ENCODE results near the gene CPD. TPM values are rescaled to one million over a fixed set of nuclear protein-coding genes. Genes with fewer than 3 reads are reported as not detected.

The CPD gene
- total and polyA plus RNA-seq, 8 donors: 4.1 to 278 (median 22.0) TPM

DNA sequence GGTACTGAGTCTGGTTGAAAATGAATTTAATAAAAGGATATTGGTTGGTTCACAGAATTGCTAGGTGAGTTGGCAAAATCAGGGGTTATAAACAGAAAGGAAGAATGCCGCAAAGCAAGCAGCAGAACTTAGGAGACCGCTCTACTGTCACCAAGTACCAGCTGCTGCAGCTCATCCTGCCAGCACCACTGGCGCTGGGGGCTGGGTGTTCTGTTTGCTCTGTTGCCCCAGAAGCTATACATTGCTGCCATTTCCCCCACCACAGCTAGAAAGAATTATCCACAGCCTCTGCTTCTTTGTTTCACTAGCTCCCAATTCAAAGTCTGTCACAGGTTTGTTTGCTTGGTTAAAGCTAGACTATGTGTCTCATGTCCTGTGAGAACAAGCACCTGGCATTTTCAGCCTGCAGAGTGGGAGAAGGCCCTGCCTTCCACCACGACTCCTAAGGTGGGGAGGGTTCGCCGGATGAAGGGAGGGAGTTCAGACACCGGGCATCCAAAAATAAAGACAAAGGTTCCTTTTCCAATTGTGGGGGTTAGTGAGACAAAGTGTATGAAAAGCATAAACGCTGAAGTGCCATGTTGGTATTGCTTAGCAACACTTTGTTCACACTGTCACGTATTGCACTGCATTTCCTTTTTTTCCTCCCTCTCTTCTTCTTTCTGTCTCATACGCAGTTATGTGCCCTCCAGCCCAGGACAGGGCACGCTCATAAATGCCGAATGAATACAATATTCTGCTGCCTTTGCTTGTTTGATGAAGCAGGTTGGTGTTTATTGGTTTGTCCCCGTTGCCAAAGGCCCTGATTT is 9.6 kb upstream of the CPD start:
- no peaks in the 10 kb centered on the region for H3K27me3 ChIP-seq
- H3K4me1 ChIP-seq: peaks cover 0 to 20% (median 3%) of the 10 kb centered on the region in 4 donors
- H3K27ac ChIP-seq: peak overlapping the region in 3 of 5 donors; percentile 55 to 70 (median 58)
- H3K4me3 ChIP-seq: no peak overlapping the region
- 69 to 85% (median 73%) methylated on average over 13 of the region's 13 CpGs for WGBS, 5 donors
- DNase-seq: peak in 1 of 2 donors; percentile 34
- H3K36me3 ChIP-seq: no peaks in the 10 kb centered on the region
- H3K9me3 ChIP-seq: no peaks in the 10 kb centered on the region
- intact Hi-C loops (cut with DNase I; ENCODE audit: low total_unique reads): no loop called here
- TF ChIP-seq, protein P1, sequence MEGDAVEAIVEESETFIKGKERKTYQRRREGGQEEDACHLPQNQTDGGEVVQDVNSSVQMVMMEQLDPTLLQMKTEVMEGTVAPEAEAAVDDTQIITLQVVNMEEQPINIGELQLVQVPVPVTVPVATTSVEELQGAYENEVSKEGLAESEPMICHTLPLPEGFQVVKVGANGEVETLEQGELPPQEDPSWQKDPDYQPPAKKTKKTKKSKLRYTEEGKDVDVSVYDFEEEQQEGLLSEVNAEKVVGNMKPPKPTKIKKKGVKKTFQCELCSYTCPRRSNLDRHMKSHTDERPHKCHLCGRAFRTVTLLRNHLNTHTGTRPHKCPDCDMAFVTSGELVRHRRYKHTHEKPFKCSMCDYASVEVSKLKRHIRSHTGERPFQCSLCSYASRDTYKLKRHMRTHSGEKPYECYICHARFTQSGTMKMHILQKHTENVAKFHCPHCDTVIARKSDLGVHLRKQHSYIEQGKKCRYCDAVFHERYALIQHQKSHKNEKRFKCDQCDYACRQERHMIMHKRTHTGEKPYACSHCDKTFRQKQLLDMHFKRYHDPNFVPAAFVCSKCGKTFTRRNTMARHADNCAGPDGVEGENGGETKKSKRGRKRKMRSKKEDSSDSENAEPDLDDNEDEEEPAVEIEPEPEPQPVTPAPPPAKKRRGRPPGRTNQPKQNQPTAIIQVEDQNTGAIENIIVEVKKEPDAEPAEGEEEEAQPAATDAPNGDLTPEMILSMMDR (IDR thresholded peaks at IDR 0.05): no peak
- TF ChIP-seq POLR2AphosphoS5 (IDR thresholded peaks at IDR 0.05) (no peak), POLR2A (IDR thresholded peaks at IDR 0.05) (no peak), EP300 (IDR thresholded peaks at IDR 0.05) (no peak)

DNA sequence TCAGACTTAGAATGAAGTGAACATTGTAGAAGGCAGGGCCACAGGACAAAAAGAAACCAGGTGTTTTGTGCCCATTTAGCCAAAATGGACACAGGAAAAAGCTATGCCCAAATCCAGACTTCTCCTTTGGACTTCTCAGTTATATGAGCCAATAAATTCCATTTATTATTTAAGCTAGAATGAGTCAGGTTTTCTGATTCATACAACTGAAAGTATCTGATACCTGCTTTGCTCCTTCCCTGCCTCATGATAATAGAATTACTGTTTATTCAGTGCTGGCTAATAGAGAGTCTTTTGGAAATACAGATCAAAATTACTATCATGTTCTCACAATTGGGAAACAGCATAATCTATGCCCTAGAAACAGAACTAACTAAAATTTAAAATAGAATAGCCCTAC is 8.7 kb upstream of the CPD start:
- intact Hi-C loops (cut with DNase I; ENCODE audit: low total_unique reads): no loop called here
- Histone ChIP-seq H3K4me1 (peaks cover 0 to 20% (median 3%) of the 10 kb centered on the region in 4 donors), H3K4me3 (no peak overlapping the region), H3K36me3 (no peaks in the 10 kb centered on the region), H3K9me3 (no peaks in the 10 kb centered on the region), H3K27me3 (no peaks in the 10 kb centered on the region), H3K27ac (peak overlapping the region in 3 of 5 donors; percentile 55 to 70 (median 58))
- TF ChIP-seq POLR2A (IDR thresholded peaks at IDR 0.05) (no peak), EP300 (IDR thresholded peaks at IDR 0.05) (no peak), POLR2AphosphoS5 (IDR thresholded peaks at IDR 0.05) (no peak)
- TF ChIP-seq, protein P1 (IDR thresholded peaks at IDR 0.05): no peak
- DNase-seq: no peak

DNA sequence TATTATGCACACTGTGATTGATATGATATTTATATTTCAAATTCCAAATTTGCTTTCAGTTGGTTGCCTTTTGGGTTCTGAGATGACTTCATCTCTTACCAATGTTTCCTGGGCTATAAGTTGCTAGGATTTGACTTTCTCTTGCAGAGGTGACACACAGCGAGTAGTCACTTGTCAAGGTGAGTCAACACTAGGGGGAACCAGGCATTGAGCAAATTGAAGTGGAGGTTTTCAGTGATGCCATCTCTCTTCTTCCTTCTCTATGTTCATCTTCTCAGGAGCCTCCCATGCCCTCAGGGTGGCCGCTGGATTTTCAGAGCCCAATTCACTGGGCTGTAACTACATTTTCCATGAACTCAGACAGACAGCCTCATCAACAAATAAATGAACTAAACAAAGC is 6.0 kb upstream of the CPD start:
- H3K4me1 ChIP-seq: peaks cover 10 to 41% (median 21%) of the 10 kb centered on the region in 4 donors
- no peaks in the 10 kb centered on the region for H3K27me3 ChIP-seq
- peak in 1 of 2 donors; percentile 39 for DNase-seq
- H3K27ac ChIP-seq: no peak overlapping the region
- no peak overlapping the region for H3K4me3 ChIP-seq
- 58 to 71% (median 66%) methylated on average over 2 of the region's 2 CpGs for WGBS, 5 donors
- H3K36me3 ChIP-seq: no peaks in the 10 kb centered on the region
- intact Hi-C loops (cut with DNase I; ENCODE audit: low total_unique reads): no loop called here
- TF ChIP-seq POLR2AphosphoS5 (IDR thresholded peaks at IDR 0.05) (no peak), POLR2A (IDR thresholded peaks at IDR 0.05) (no peak), EP300 (IDR thresholded peaks at IDR 0.05) (no peak)
- TF ChIP-seq, protein P1 (IDR thresholded peaks at IDR 0.05): no peak
- H3K9me3 ChIP-seq: no peaks in the 10 kb centered on the region

DNA sequence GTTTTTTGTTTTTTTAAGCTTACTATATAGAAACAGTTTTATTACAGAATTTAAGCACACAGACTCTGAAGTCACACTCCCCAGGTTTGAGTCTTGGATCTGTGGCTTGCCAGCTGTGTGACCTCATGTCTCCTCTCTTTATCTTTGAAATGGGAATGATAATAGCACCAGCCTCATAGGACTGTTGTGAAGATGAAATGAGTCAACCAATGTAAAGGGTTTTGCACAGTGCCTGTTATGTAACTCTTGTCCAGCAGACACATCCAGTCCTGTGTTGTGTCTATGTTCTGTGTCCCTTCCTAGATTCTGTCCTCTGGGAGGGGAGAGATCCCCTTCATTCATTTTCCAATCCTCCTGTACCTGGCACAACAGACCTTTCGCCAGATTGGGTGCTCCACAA is 3.1 kb upstream of the CPD start:
- WGBS, 5 donors: 68 to 95% (median 74%) methylated on average over 1 of the region's 1 CpG
- no peak overlapping the region for H3K4me3 ChIP-seq
- H3K4me1 ChIP-seq: peaks cover 10 to 40% (median 30%) of the 10 kb centered on the region in 4 donors
- intact Hi-C loops (cut with DNase I; ENCODE audit: low total_unique reads): no loop called here
- H3K27ac ChIP-seq: peak overlapping the region in 2 of 5 donors; percentile 39 to 72
- H3K9me3 ChIP-seq: no peaks in the 10 kb centered on the region
- no peaks in the 10 kb centered on the region for H3K27me3 ChIP-seq
- no peak for DNase-seq
- TF ChIP-seq POLR2AphosphoS5 (IDR thresholded peaks at IDR 0.05): no peak
- TF ChIP-seq EP300 (IDR thresholded peaks at IDR 0.05): no peak
- no peak for TF ChIP-seq POLR2A (IDR thresholded peaks at IDR 0.05)
- H3K36me3 ChIP-seq: no peaks in the 10 kb centered on the region
